GM06990 (cell line): ENCODE measurements around the gene HYAL1.
"Not testable (repeated sequence)": the region's sequence is repeated elsewhere in the genome, so short reads cannot be mapped to it uniquely, and the experiment has no call there.

Experiments
- DNase-seq: peaks from one replicate; pipeline ENCODE4 v3.0.0-alpha.2; 2011; ENCODE audit not compliant: insufficient read length; ENCODE audit errors: extremely low read depth
- H3K27me3 ChIP-seq: replicated peaks from 2 replicates; pipeline ENCODE4 v1.6.0; 2011; ENCODE audit warnings: low read length; ENCODE audit not compliant: control insufficient read depth, insufficient read depth
- H3K36me3 ChIP-seq: 2 replicates; pipeline ENCODE4 v1.5.1; 2011; ENCODE audit warnings: low read length; ENCODE audit not compliant: control insufficient read depth, insufficient read depth
- H3K4me3 ChIP-seq: replicated peaks from 2 replicates; pipeline ENCODE4 v1.5.1; 2011; ENCODE audit warnings: low read depth, mild to moderate bottlenecking, control low read depth, low read length
- TF ChIP-seq, protein P1 (sequence below): IDR thresholded peaks from 2 replicates; pipeline ENCODE4 v1.5.1; 2011; ENCODE audit warnings: low read length, control low read depth, mild to moderate bottlenecking, inconsistent platforms; ENCODE audit not compliant: insufficient read depth, poor library complexity, severe bottlenecking

Gene HYAL1

DNA sequence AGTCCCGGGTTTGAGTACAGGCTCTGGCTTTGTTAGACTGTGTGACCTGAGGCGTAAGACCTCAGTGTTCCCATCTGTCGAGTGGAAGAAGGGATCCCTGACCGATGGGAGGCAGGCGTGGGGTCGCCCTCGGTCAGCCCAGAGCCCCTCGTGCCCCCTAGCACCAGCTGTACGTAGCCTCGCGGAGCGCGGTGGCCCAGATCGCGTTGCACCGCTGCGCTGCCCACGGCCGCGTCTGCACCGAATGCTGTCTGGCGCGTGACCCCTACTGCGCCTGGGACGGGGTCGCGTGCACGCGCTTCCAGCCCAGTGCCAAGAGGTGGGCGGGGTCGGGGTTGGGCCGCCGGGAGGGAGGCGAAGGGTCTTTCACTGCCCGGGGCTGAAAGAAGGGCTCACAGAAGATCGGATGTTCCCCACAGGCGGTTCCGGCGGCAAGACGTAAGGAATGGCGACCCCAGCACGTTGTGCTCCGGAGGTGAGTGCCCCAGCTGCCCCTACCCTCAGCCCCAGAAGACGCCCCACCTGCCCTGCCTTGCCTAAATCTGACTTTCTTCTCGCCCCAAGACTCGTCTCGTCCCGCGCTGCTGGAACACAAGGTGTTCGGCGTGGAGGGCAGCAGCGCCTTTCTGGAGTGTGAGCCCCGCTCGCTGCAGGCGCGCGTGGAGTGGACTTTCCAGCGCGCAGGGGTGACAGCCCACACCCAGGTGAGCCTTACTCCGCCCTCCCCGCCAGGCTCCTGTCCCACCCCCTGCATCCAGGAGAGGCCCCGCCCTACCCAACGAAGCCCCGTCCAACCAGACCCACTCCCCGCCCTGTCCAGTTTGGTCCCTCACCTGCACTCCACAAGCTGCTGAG, 28.0 kb downstream of the HYAL1 start:
- Histone ChIP-seq H3K27me3 (no peaks in the 10 kb centered on the region; the same call in 1 of the 2 replicates), H3K4me3 (no peak overlapping the region), H3K36me3 (no peaks in the 10 kb centered on the region)
- TF ChIP-seq, protein P1, sequence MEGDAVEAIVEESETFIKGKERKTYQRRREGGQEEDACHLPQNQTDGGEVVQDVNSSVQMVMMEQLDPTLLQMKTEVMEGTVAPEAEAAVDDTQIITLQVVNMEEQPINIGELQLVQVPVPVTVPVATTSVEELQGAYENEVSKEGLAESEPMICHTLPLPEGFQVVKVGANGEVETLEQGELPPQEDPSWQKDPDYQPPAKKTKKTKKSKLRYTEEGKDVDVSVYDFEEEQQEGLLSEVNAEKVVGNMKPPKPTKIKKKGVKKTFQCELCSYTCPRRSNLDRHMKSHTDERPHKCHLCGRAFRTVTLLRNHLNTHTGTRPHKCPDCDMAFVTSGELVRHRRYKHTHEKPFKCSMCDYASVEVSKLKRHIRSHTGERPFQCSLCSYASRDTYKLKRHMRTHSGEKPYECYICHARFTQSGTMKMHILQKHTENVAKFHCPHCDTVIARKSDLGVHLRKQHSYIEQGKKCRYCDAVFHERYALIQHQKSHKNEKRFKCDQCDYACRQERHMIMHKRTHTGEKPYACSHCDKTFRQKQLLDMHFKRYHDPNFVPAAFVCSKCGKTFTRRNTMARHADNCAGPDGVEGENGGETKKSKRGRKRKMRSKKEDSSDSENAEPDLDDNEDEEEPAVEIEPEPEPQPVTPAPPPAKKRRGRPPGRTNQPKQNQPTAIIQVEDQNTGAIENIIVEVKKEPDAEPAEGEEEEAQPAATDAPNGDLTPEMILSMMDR = no peak
- no peak for DNase-seq

DNA sequence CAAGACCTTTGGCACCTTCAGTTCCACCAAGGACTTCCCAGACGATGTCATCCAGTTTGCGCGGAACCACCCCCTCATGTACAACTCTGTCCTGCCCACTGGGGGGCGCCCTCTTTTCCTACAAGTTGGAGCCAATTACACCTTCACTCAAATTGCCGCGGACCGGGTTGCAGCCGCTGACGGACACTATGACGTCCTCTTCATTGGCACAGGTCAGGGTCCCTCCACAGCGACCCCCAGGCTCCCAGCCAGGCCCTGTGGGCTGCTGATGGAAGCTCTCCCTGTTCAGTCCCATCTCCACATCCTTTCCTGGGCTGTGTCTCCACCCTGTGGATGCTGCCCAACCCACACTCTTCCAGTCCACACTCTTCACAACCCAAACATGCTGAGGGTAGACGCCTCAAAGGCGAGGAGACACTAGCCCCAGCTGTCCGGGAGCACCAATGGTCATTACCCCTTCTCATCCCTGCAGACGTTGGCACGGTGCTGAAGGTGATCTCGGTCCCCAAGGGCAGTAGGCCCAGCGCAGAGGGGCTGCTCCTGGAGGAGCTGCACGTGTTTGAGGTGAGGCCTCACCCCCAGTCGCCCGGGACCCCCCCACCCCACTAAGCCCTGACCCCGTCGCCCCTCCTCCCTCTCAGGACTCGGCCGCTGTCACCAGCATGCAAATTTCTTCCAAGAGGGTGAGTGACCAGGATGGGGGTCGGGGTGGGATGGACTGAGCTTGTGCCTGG, 28.8 kb downstream of the HYAL1 start:
- TF ChIP-seq, protein P1 = peak; percentile 86
- Histone ChIP-seq H3K36me3 (no peaks in the 10 kb centered on the region), H3K4me3 (no peak overlapping the region), H3K27me3 (no peaks in the 10 kb centered on the region; the same call in 1 of the 2 replicates)
- peak; percentile 55 for DNase-seq

DNA sequence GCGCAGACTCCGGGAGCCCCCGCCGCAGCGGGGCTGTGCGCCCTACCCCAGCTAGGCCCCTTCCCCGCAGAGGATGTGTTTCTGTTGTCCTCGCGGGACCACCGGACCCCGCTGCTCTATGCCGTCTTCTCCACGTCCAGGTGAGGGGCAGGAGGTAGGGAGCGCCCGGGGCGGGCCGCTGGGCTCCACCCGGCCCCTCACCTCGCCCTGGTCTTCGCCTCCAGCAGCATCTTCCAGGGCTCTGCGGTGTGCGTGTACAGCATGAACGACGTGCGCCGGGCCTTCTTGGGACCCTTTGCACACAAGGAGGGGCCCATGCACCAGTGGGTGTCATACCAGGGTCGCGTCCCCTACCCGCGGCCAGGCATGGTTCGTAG, 29.7 kb downstream of the HYAL1 start:
- no peak for DNase-seq
- no peaks in the 10 kb centered on the region for H3K36me3 ChIP-seq
- no peak overlapping the region for H3K4me3 ChIP-seq
- TF ChIP-seq, protein P1 = no peak
- H3K27me3 ChIP-seq = no peaks in the 10 kb centered on the region; the same call in 1 of the 2 replicates

DNA sequence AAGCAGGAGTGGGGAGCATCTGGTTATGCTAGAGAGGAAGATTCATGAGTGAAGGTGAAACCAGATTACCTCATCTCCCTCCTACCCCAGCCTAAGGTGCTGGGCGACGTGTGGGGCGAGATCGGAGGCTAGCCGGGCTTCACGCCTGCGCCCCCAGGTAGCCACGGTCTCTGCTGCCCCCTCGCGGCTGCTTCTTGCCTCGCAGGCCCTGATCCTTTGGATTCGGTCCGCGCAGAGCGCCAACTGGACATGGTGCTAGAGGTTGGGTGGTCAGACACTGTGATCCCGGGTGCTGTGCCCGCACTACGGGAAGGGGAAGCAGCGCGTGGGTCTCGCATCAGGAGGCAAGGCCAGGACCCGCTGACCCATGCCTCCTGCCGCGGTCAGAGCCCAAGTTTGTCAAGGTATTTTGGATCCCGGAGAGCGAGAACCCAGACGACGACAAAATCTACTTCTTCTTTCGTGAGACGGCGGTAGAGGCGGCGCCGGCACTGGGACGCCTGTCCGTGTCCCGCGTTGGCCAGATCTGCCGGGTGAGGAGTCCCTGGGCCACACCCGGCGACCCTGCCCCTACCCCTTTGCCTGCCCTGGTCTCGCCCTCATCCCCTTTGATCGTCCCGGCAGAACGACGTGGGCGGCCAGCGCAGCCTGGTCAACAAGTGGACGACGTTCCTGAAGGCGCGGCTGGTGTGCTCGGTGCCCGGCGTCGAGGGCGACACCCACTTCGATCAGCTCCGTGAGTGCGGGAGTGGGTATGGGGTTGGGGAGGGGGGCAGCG, 30.3 kb downstream of the HYAL1 start:
- no peak overlapping the region; the same call in 1 of the 2 replicates for H3K4me3 ChIP-seq
- TF ChIP-seq, protein P1 = peak; percentile 97
- no peaks in the 10 kb centered on the region; the same call in 1 of the 2 replicates for H3K27me3 ChIP-seq
- H3K36me3 ChIP-seq = no peaks in the 10 kb centered on the region
- DNase-seq = peak; percentile 89

DNA sequence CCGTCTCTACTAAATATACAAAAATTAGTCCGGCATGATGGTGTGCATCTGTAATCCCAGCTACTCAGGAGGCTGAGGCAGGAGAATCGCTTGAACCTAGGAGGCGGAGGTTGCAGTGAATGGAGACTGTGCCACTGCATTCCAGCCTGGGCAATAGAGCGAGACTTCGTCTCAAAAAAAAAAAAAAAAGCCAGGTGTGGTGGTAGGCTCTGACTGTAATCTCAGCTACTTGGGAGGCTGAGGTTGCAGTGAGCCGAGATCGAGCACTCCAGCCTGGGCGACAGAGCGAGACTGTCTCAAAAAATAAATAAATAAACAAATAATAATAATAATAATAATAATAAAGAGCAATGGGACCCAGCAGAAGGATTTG, 30.9 kb downstream of the HYAL1 start:
- H3K27me3 ChIP-seq, H3K36me3 ChIP-seq, H3K4me3 ChIP-seq, DNase-seq: not testable (repeated sequence)
